Measurements from ENCODE around the gene ODR4.

The ODR4 gene

DNA sequence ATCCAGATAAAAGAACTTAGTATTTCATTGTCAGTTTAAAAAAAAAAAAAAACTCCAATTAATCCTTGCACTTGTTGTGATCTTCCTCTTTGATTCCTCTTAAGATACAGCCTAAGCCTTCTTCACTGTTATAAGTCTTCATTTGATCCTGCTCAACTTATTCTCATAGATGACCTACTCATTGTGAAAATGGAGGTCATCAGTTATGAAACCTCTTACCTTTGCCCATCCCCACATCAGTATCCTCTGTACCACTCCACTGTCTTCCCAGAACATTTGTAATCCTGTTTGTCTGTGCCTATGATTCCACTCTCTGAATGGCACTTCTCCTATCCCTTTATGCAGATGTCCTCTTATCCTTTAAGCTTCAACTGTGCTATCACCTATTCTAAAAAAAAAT, 28.0 kb downstream of the ODR4 start:
- TF ChIP-seq, protein P1, sequence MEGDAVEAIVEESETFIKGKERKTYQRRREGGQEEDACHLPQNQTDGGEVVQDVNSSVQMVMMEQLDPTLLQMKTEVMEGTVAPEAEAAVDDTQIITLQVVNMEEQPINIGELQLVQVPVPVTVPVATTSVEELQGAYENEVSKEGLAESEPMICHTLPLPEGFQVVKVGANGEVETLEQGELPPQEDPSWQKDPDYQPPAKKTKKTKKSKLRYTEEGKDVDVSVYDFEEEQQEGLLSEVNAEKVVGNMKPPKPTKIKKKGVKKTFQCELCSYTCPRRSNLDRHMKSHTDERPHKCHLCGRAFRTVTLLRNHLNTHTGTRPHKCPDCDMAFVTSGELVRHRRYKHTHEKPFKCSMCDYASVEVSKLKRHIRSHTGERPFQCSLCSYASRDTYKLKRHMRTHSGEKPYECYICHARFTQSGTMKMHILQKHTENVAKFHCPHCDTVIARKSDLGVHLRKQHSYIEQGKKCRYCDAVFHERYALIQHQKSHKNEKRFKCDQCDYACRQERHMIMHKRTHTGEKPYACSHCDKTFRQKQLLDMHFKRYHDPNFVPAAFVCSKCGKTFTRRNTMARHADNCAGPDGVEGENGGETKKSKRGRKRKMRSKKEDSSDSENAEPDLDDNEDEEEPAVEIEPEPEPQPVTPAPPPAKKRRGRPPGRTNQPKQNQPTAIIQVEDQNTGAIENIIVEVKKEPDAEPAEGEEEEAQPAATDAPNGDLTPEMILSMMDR (IDR thresholded peaks at IDR 0.05; ENCODE audit: low read depth, low read length): no peak
- no peak for DNase-seq (ENCODE audit: low read depth, low spot score)
- in situ Hi-C loops (cut with HindIII; ENCODE audit: low sequenced_read_pairs): no loop called here

DNA sequence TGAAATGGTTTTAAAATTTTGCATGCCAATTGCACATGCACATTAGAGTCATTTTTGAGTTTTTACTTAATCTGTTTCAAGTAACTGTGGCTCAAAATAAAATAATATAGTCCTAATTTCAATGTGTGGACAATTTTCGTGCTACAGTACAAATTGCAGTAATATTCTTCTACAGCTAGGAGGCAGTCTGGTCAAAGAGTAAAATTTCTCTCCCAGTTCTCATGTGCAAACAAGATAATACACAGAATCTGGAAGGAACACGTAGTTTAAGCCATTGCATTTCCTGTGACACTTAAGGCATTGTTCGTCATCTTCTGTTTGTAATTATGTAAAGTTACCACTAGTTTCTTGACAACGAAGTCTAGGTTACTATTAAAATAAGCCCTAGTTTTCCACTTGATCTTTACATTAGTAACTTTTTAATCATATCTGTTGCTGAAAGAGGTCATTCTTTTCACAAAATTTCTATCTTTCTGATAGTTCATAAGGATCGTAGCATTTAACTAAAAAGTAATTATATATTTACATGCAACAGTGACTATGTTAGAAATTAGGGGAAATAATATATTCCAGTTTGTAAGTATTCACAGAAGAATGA, 28.9 kb downstream of the ODR4 start:
- peak; percentile 46 for DNase-seq (ENCODE audit: low read depth, low spot score)
- in situ Hi-C loops (cut with HindIII; ENCODE audit: low sequenced_read_pairs): no loop called here
- TF ChIP-seq, protein P1 (IDR thresholded peaks at IDR 0.05; ENCODE audit: low read depth, low read length): peak; percentile 65
- no peak overlapping the region for H3K4me3 ChIP-seq (ENCODE audit: low read depth, low read length)

More for the DNA sequence above, 28.0 kb downstream of the ODR4 start:
- H3K4me3 ChIP-seq (ENCODE audit: low read depth, low read length): no peak overlapping the region

DNA sequence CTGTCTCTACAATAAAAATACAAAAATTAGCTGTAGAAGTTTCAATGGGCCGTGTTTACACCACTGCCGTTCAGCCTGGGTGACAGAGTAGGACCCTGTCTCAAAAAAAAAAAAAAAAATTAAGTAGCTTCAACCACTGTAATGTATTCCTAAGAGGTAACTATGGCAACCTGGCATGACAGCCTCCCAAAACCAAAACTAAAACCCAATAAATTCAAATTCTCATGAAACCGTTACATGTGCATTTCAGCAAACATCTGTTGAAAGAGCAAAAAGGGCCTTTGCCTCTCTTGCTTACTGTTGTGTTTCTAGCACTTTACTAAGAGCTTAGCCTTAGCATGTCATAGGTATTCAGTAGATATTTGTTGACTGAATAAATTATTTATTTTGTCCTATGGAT, 33.5 kb downstream of the ODR4 start:
- TF ChIP-seq, protein P1 (IDR thresholded peaks at IDR 0.05; ENCODE audit: low read depth, low read length): no peak
- in situ Hi-C loops (cut with HindIII; ENCODE audit: low sequenced_read_pairs): no loop called here
- DNase-seq (ENCODE audit: low read depth, low spot score): no peak
- no peak overlapping the region for H3K4me3 ChIP-seq (ENCODE audit: low read depth, low read length)

DNA sequence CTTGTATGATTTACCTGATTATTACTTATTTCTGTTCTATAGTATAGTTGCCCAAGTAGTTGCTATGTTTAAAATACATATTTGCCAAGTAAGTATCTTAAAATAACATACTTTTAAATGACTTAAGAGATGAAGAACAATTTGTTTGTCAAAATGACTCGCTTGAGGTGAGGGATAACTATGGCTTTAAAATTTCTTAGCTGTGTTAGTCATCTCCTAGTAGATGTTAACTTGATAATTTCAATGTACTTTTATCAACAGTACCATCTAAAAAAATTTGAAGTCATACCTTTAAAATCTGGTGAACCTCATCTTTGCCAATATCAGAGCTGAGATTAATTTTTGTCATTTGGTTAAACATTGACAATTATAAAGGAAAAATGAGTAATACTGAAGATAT, 37.7 kb downstream of the ODR4 start:
- TF ChIP-seq, protein P1 (IDR thresholded peaks at IDR 0.05; ENCODE audit: low read depth, low read length): no peak
- DNase-seq (ENCODE audit: low read depth, low spot score): no peak
- in situ Hi-C loops (cut with HindIII; ENCODE audit: low sequenced_read_pairs): no loop called here

DNA sequence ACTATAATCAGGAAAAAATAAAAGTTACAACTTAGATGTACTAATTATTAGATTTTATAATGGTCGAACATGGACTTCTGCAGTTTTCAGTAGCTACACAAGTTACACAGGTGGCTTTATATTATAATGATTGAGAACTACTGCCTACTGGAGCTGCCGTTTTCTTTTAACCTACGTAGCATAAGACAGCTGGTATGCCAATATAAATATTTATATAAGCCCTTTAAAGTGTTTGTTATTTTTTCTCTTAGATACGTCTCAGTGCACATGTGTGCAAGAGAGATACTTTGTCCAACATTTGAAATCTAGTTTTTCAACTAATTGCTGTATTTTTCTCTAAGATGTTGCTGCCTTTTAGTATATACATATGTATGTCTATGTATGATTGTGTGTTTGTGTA, 42.9 kb downstream of the ODR4 start:
- TF ChIP-seq, protein P1 (IDR thresholded peaks at IDR 0.05; ENCODE audit: low read depth, low read length): no peak
- H3K4me3 ChIP-seq (ENCODE audit: low read depth, low read length): no peak overlapping the region
- peak; percentile 23 for DNase-seq (ENCODE audit: low read depth, low spot score)
- in situ Hi-C loops (cut with HindIII; ENCODE audit: low sequenced_read_pairs): no loop called here

More for the DNA sequence above, 37.7 kb downstream of the ODR4 start:
- no peak overlapping the region for H3K4me3 ChIP-seq (ENCODE audit: low read depth, low read length)

DNA sequence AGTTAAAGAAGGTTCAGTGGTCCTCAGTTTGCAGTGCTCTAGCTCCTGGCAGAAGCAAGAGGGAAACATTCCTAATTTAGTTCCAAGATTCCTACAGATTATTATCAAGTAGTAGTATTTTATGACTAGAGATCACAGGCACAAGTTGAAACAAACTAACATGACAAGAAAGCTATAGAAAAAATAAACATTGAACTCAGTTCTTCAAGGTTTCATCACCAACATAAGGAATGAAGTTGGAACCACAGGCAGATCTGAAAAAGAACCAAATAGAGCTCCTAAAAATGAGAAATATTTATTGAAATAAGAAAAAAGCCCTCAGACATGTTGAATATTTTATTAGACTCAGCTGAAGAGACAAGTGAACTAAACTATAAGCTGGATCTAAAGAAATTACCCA, 44.7 kb downstream of the ODR4 start:
- TF ChIP-seq, protein P1 (IDR thresholded peaks at IDR 0.05; ENCODE audit: low read depth, low read length): no peak
- in situ Hi-C loops (cut with HindIII; ENCODE audit: low sequenced_read_pairs): no loop called here
- no peak for DNase-seq (ENCODE audit: low read depth, low spot score)
- H3K4me3 ChIP-seq (ENCODE audit: low read depth, low read length): no peak overlapping the region
